Hepatocyte (in vitro differentiated cells): ENCODE results near the gene SYT1. TPM values are rescaled to one million over a fixed set of nuclear protein-coding genes. Genes with fewer than 3 reads are reported as not detected.
A peak's percentile ranks its signal among the peaks of the same experiment; 100 is the strongest.

Experiments
- DNase-seq: peaks from one replicate; pipeline ENCODE4 v3.0.0-alpha.2; 2016; ENCODE audit warnings: low spot score
- H2AFZ ChIP-seq: fragments of 200-600 bp; sonication (generic); 2 replicates; pipeline ENCODE4 v1.6.0; 2016; ENCODE audit warnings: antibody characterized with exemption, mild to moderate bottlenecking
- H3K27ac ChIP-seq: fragments of 200-600 bp; sonication (generic); 2 replicates; pipeline ENCODE4 v1.5.1; 2016; ENCODE audit warnings: mild to moderate bottlenecking
- H3K27me3 ChIP-seq: fragments of 200-600 bp; sonication (generic); 2 replicates; pipeline ENCODE4 v1.6.1; 2016
- H3K36me3 ChIP-seq: fragments of 200-600 bp; sonication (generic); replicated peaks from 2 replicates; pipeline ENCODE4 v1.5.1; 2016; ENCODE audit warnings: low read depth; ENCODE audit not compliant: insufficient read depth
- H3K4me1 ChIP-seq: fragments of 200-600 bp; sonication (generic); 2 replicates; pipeline ENCODE4 v1.5.1; 2016; ENCODE audit warnings: mild to moderate bottlenecking, moderate library complexity; ENCODE audit not compliant: insufficient read depth
- H3K4me2 ChIP-seq: fragments of 200-600 bp; sonication (generic); 2 replicates; pipeline ENCODE4 v1.6.0; 2016
- H3K4me3 ChIP-seq: fragments of 200-600 bp; sonication (generic); 2 replicates; pipeline ENCODE4 v1.5.1; 2016; ENCODE audit warnings: mild to moderate bottlenecking
- H3K79me2 ChIP-seq: fragments of 200-600 bp; sonication (generic); 2 replicates; pipeline ENCODE4 v1.6.0; 2017; ENCODE audit warnings: mild to moderate bottlenecking
- H3K9me2 ChIP-seq: fragments of 200-600 bp; sonication (generic); replicated peaks from 2 replicates; pipeline ENCODE4 v1.6.0; 2017; ENCODE audit warnings: mild to moderate bottlenecking; ENCODE audit not compliant: insufficient read depth
- H3K9me3 ChIP-seq: fragments of 200-600 bp; sonication (generic); 2 replicates; pipeline ENCODE4 v1.5.1; 2016; ENCODE audit warnings: low read depth, mild to moderate bottlenecking
- H4K20me1 ChIP-seq: fragments of 200-600 bp; sonication (generic); 2 replicates; pipeline ENCODE4 v1.6.0; 2016; ENCODE audit warnings: mild to moderate bottlenecking; ENCODE audit not compliant: insufficient read depth, poor library complexity, severe bottlenecking
- CTCF ChIP-seq: fragments of 200-600 bp; sonication (generic); IDR thresholded peaks from 2 replicates; pipeline ENCODE4 v1.5.1; 2016; ENCODE audit warnings: antibody characterized with exemption, mild to moderate bottlenecking; ENCODE audit not compliant: poor library complexity
- EZH2 ChIP-seq: fragments of 200-600 bp; sonication (generic); IDR thresholded peaks from 2 replicates; pipeline ENCODE4 v1.6.1; 2016; ENCODE audit warnings: antibody characterized with exemption, mild to moderate bottlenecking, borderline replicate concordance
- EZH2phosphoT487 ChIP-seq: fragments of 200-600 bp; sonication (generic); IDR thresholded peaks from one replicate; pipeline ENCODE4 v1.6.1; 2018; ENCODE audit warnings: antibody characterized with exemption, mild to moderate bottlenecking, low read depth, moderate library complexity; ENCODE audit not compliant: unreplicated experiment, severe bottlenecking
- WGBS: methylation state at CpG from one replicate; pipeline ENCODE4 v1.1.6; 2016; ENCODE audit warnings: low lambda C conversion rate; ENCODE audit errors: missing lambda C conversion rate; 5-methylcytosine and 5-hydroxymethylcytosine counted together
- polyA plus RNA-seq: library from polyadenylated mRNA; unstranded; fragments of >200 nt; fragmentation: Nextera tagmentation; extraction: Ambion mirVana; gene quantifications from 2 replicates; pipeline ENCODE4 v1.2.1, GENCODE V29; 2016
- total RNA-seq: library from RNA; depleted of rRNA; stranded (reverse); fragments of >200 nt; gene quantifications from 2 replicates; pipeline ENCODE4 v1.2.3, GENCODE V29; 2014

SYT1 gene
- total and polyA plus RNA-seq, 2 experiments from 2014 or later = 1.3 to 2.5 TPM

- no peak overlapping the region for H2AFZ ChIP-seq
- H3K79me2 ChIP-seq = no peaks in the 10 kb centered on the region
- H3K4me3 ChIP-seq = no peak overlapping the region
- no peaks in the 10 kb centered on the region for H3K9me2 ChIP-seq
- H3K9me3 ChIP-seq = no peaks in the 10 kb centered on the region
- no peaks in the 10 kb centered on the region for H3K4me1 ChIP-seq
- H3K36me3 ChIP-seq = no peaks in the 10 kb centered on the region
- TF ChIP-seq EZH2 (no peak), CTCF (peak; percentile 65)
- H3K4me2 ChIP-seq = no peak overlapping the region
- 55% methylated on average over 5 of the region's 5 CpGs for WGBS
- no peaks in the 10 kb centered on the region for H4K20me1 ChIP-seq
- H3K27me3 ChIP-seq = no peaks in the 10 kb centered on the region
- H3K27ac ChIP-seq = no peak overlapping the region
- DNase-seq = peak; percentile 58
Observed at GRCh38 chr12:79344855-79345847, 480.6 kb downstream of the SYT1 start.

GRCh38 chr12:79347866-79348265 lies 483.3 kb downstream of the SYT1 start:
- Histone ChIP-seq H2AFZ (no peak overlapping the region), H4K20me1 (no peaks in the 10 kb centered on the region)
- TF ChIP-seq CTCF = no peak

GRCh38 chr12:79351251-79351650 lies 486.7 kb downstream of the SYT1 start:
- no peak overlapping the region for H3K27ac ChIP-seq
- no peak for DNase-seq
- H3K79me2 ChIP-seq = no peaks in the 10 kb centered on the region
- no peak overlapping the region for H3K4me2 ChIP-seq
- H3K36me3 ChIP-seq = no peaks in the 10 kb centered on the region
- no peak overlapping the region for H2AFZ ChIP-seq
- H3K9me2 ChIP-seq = no peaks in the 10 kb centered on the region
- no peaks in the 10 kb centered on the region for H3K4me1 ChIP-seq
- no peaks in the 10 kb centered on the region for H3K9me3 ChIP-seq
- H4K20me1 ChIP-seq = no peaks in the 10 kb centered on the region
- 78% methylated on average over 3 of the region's 3 CpGs for WGBS
- TF ChIP-seq CTCF = no peak
- no peak for TF ChIP-seq EZH2
- no peak for TF ChIP-seq EZH2phosphoT487
- H3K4me3 ChIP-seq = no peak overlapping the region
- H3K27me3 ChIP-seq = no peaks in the 10 kb centered on the region

More at GRCh38 chr12:79347866-79348265, 483.3 kb downstream of the SYT1 start:
- H3K27ac ChIP-seq = no peak overlapping the region
- H3K36me3 ChIP-seq = no peaks in the 10 kb centered on the region
- no peaks in the 10 kb centered on the region for H3K4me1 ChIP-seq
- no peaks in the 10 kb centered on the region for H3K9me2 ChIP-seq
- no peak overlapping the region for H3K4me3 ChIP-seq
- no peaks in the 10 kb centered on the region for H3K9me3 ChIP-seq
- WGBS = 60% methylated on average over 1 of the region's 1 CpG
- no peaks in the 10 kb centered on the region for H3K79me2 ChIP-seq
- DNase-seq = no peak
- no peaks in the 10 kb centered on the region for H3K27me3 ChIP-seq
- no peak overlapping the region for H3K4me2 ChIP-seq
